Mucosa of rectum (tissue), 2 donors: ENCODE data around the gene SNX9.

Experiments
- H3K27ac ChIP-seq, 2 donors: one replicate each; pipeline ENCODE4 v1.7.0; 2013; ENCODE audit warnings: inconsistent platforms in 2 of 2, low read depth in 2 of 2, low read length in 2 of 2
- H3K27me3 ChIP-seq, 2 donors: one replicate each; pipeline ENCODE4 v1.7.0; 2013; ENCODE audit warnings: low read length in 2 of 2; ENCODE audit not compliant: control insufficient read depth in 2 of 2, insufficient read depth in 2 of 2
- H3K36me3 ChIP-seq, 2 donors: one replicate each; pipeline ENCODE4 v1.7.0; 2013; ENCODE audit warnings: low read length in 2 of 2; ENCODE audit not compliant: control insufficient read depth in 2 of 2, insufficient read depth in 2 of 2
- H3K4me1 ChIP-seq, 2 donors: one replicate each; pipeline ENCODE4 v1.7.0; 2013; ENCODE audit warnings: low read length in 2 of 2, mild to moderate bottlenecking in 1 of 2; ENCODE audit not compliant: control insufficient read depth in 2 of 2, insufficient read depth in 2 of 2
- H3K4me3 ChIP-seq, 2 donors: one replicate each; pipeline ENCODE4 v1.7.0; 2013; ENCODE audit warnings: low read length in 2 of 2
- H3K9ac ChIP-seq, 2 donors: one replicate each; pipeline ENCODE4 v1.7.0; 2013; ENCODE audit warnings: low read length in 2 of 2, low read depth in 1 of 2, mild to moderate bottlenecking in 1 of 2
- H3K9me3 ChIP-seq, 2 donors: one replicate each; pipeline ENCODE4 v1.7.0; 2013; ENCODE audit warnings: low read length in 2 of 2; ENCODE audit not compliant: control insufficient read depth in 2 of 2
- donor health status: healthy.
- donor health status: Normal muscosa, but diverticular disease.

Gene SNX9

GRCh38 chr6:157867981-157868380, 44.9 kb downstream of the SNX9 start:
- no peaks in the 10 kb centered on the region for H3K4me1 ChIP-seq
- H3K4me3 ChIP-seq, result no peak overlapping the region
- no peak overlapping the region for H3K9ac ChIP-seq
- peaks cover 16 to 26% of the 10 kb centered on the region in 2 donors for H3K36me3 ChIP-seq
- H3K9me3 ChIP-seq, result no peaks in the 10 kb centered on the region
- H3K27me3 ChIP-seq, result no peaks in the 10 kb centered on the region
- no peak overlapping the region for H3K27ac ChIP-seq

- Histone ChIP-seq H3K4me3 (no peak overlapping the region), H3K36me3 (peaks cover 16 to 26% of the 10 kb centered on the region in 2 donors), H3K27ac (no peak overlapping the region), H3K9ac (no peak overlapping the region), H3K27me3 (no peaks in the 10 kb centered on the region), H3K9me3 (no peaks in the 10 kb centered on the region), H3K4me1 (no peaks in the 10 kb centered on the region)
Observed at GRCh38 chr6:157868835-157869234, 45.8 kb downstream of the SNX9 start.

GRCh38 chr6:157869673-157870302, 46.7 kb downstream of the SNX9 start:
- Histone ChIP-seq H3K27me3 (no peaks in the 10 kb centered on the region), H3K4me1 (no peaks in the 10 kb centered on the region), H3K27ac (no peak overlapping the region), H3K9me3 (no peaks in the 10 kb centered on the region), H3K4me3 (no peak overlapping the region), H3K36me3 (peaks cover 23 to 34% of the 10 kb centered on the region in 2 donors), H3K9ac (no peak overlapping the region)

GRCh38 chr6:157873735-157874344, 50.8 kb downstream of the SNX9 start:
- Histone ChIP-seq H3K27ac (no peak overlapping the region), H3K9ac (no peak overlapping the region), H3K36me3 (peaks cover 51 to 58% of the 10 kb centered on the region in 2 donors), H3K4me3 (no peak overlapping the region), H3K4me1 (no peaks in the 10 kb centered on the region), H3K27me3 (no peaks in the 10 kb centered on the region), H3K9me3 (no peaks in the 10 kb centered on the region)

GRCh38 chr6:157877149-157877548, 54.1 kb downstream of the SNX9 start:
- Histone ChIP-seq H3K27ac (no peak overlapping the region), H3K4me1 (no peaks in the 10 kb centered on the region), H3K27me3 (no peaks in the 10 kb centered on the region), H3K4me3 (no peak overlapping the region), H3K9ac (no peak overlapping the region), H3K9me3 (no peaks in the 10 kb centered on the region), H3K36me3 (peaks cover 44 to 52% of the 10 kb centered on the region in 2 donors)

GRCh38 chr6:157877573-157878438, 54.8 kb downstream of the SNX9 start:
- Histone ChIP-seq H3K9me3 (no peaks in the 10 kb centered on the region), H3K4me3 (no peak overlapping the region), H3K36me3 (peaks cover 41 to 48% of the 10 kb centered on the region in 2 donors), H3K27me3 (no peaks in the 10 kb centered on the region), H3K4me1 (no peaks in the 10 kb centered on the region), H3K27ac (no peak overlapping the region), H3K9ac (no peak overlapping the region)

GRCh38 chr6:157879034-157879872, 56.2 kb downstream of the SNX9 start:
- peaks cover 40 to 51% of the 10 kb centered on the region in 2 donors for H3K36me3 ChIP-seq

GRCh38 chr6:157879873-157880254, 56.8 kb downstream of the SNX9 start:
- H3K27ac ChIP-seq, result no peak overlapping the region
- no peaks in the 10 kb centered on the region for H3K27me3 ChIP-seq
- H3K9me3 ChIP-seq, result no peaks in the 10 kb centered on the region
- H3K36me3 ChIP-seq, result peaks cover 35 to 47% of the 10 kb centered on the region in 2 donors
- no peak overlapping the region for H3K4me3 ChIP-seq
- H3K9ac ChIP-seq, result no peak overlapping the region
- H3K4me1 ChIP-seq, result no peaks in the 10 kb centered on the region

More at GRCh38 chr6:157879034-157879872, 56.2 kb downstream of the SNX9 start:
- Histone ChIP-seq H3K9ac (no peak overlapping the region), H3K27me3 (no peaks in the 10 kb centered on the region), H3K4me3 (no peak overlapping the region), H3K27ac (no peak overlapping the region), H3K4me1 (no peaks in the 10 kb centered on the region), H3K9me3 (no peaks in the 10 kb centered on the region)

GRCh38 chr6:157880534-157880933, 57.5 kb downstream of the SNX9 start:
- no peaks in the 10 kb centered on the region for H3K4me1 ChIP-seq
- H3K36me3 ChIP-seq, result peaks cover 29 to 42% of the 10 kb centered on the region in 2 donors
- H3K9me3 ChIP-seq, result no peaks in the 10 kb centered on the region
- no peaks in the 10 kb centered on the region for H3K27me3 ChIP-seq
- no peak overlapping the region for H3K9ac ChIP-seq
- no peak overlapping the region for H3K27ac ChIP-seq
- H3K4me3 ChIP-seq, result no peak overlapping the region
